ENCODE measurements around the gene RNF130. TPM values are rescaled to one million over a fixed set of nuclear protein-coding genes. Genes with fewer than 3 reads are reported as not detected.

The RNF130 gene
- total RNA-seq, 2 donors from 2014 or later = 83.9 to 151 TPM

- peaks cover 5 to 8% of the 10 kb centered on the region in 2 donors for H3K4me1 ChIP-seq (ENCODE audit: control insufficient read depth in 1 of 2, low read depth in 2 of 2)
- H3K27me3 ChIP-seq (replicated peaks; ENCODE audit: insufficient read depth) = no peaks in the 10 kb centered on the region
- no peak overlapping the region for H3K4me3 ChIP-seq
- DNase-seq (ENCODE audit: low spot score) = no peak
- no peak for ATAC-seq (ENCODE audit: insufficient number of reproducible peaks, low FRiP score, low read depth)
- TF ChIP-seq CTCF (IDR thresholded peaks at IDR 0.05) = no peak
- H3K9me3 ChIP-seq = no peaks in the 10 kb centered on the region
- H3K27ac ChIP-seq = no peak overlapping the region
- no peaks in the 10 kb centered on the region for H3K36me3 ChIP-seq
These were observed 158.6 kb downstream of the RNF130 start for GRCh38 chr5:179912951-179913350.

- ATAC-seq (ENCODE audit: insufficient number of reproducible peaks, low FRiP score, low read depth) = no peak
- no peaks in the 10 kb centered on the region for H3K9me3 ChIP-seq
- TF ChIP-seq CTCF (IDR thresholded peaks at IDR 0.05) = no peak
These were observed 159.2 kb downstream of the RNF130 start for GRCh38 chr5:179912386-179912785.

GRCh38 chr5:179909224-179909623 lies 162.3 kb downstream of the RNF130 start:
- TF ChIP-seq CTCF (IDR thresholded peaks at IDR 0.05) = no peak
- ATAC-seq (ENCODE audit: insufficient number of reproducible peaks, low FRiP score, low read depth) (no peak), DNase-seq (ENCODE audit: low spot score) (no peak)
- no peaks in the 10 kb centered on the region for H3K9me3 ChIP-seq
- H3K27me3 ChIP-seq (replicated peaks; ENCODE audit: insufficient read depth) = no peaks in the 10 kb centered on the region
- no peaks in the 10 kb centered on the region for H3K36me3 ChIP-seq
- H3K4me1 ChIP-seq (ENCODE audit: control insufficient read depth in 1 of 2, low read depth in 2 of 2) = peaks cover 10 to 24% of the 10 kb centered on the region in 2 donors
- no peak overlapping the region for H3K4me3 ChIP-seq
- H3K27ac ChIP-seq = no peak overlapping the region

More at GRCh38 chr5:179912386-179912785, 159.2 kb downstream of the RNF130 start:
- no peaks in the 10 kb centered on the region for H3K27me3 ChIP-seq (replicated peaks; ENCODE audit: insufficient read depth)
- no peaks in the 10 kb centered on the region for H3K36me3 ChIP-seq
- no peak overlapping the region for H3K4me3 ChIP-seq
- H3K27ac ChIP-seq = no peak overlapping the region
- H3K4me1 ChIP-seq (ENCODE audit: control insufficient read depth in 1 of 2, low read depth in 2 of 2) = peaks cover 5 to 8% of the 10 kb centered on the region in 2 donors
- no peak for DNase-seq (ENCODE audit: low spot score)

GRCh38 chr5:179908528-179908927 lies 163.0 kb downstream of the RNF130 start:
- ATAC-seq (ENCODE audit: insufficient number of reproducible peaks, low FRiP score, low read depth) (no peak), DNase-seq (ENCODE audit: low spot score) (no peak)
- Histone ChIP-seq H3K4me3 (peak overlapping the region; percentile 84), H3K9me3 (no peaks in the 10 kb centered on the region), H3K4me1 (ENCODE audit: control insufficient read depth in 1 of 2, low read depth in 2 of 2) (peaks cover 10 to 24% of the 10 kb centered on the region in 2 donors), H3K27me3 (replicated peaks; ENCODE audit: insufficient read depth) (no peaks in the 10 kb centered on the region), H3K36me3 (peaks cover 5% of the 10 kb centered on the region), H3K27ac (peak overlapping the region; percentile 47 to 58)
- no peak for TF ChIP-seq CTCF (IDR thresholded peaks at IDR 0.05)

- peak; percentile 71 for ATAC-seq (ENCODE audit: insufficient number of reproducible peaks, low FRiP score, low read depth)
- H3K36me3 ChIP-seq = peaks cover 10% of the 10 kb centered on the region
- peak within 1 kb of the TSS; percentile 56 to 58 for H3K27ac ChIP-seq
- no peaks in the 10 kb centered on the region for H3K27me3 ChIP-seq (replicated peaks; ENCODE audit: insufficient read depth)
- DNase-seq (ENCODE audit: low spot score) = no peak
- no peaks in the 10 kb centered on the region for H3K9me3 ChIP-seq
- TF ChIP-seq CTCF (IDR thresholded peaks at IDR 0.05) = peak; percentile 29
- H3K4me1 ChIP-seq (ENCODE audit: control insufficient read depth in 1 of 2, low read depth in 2 of 2) = peaks cover 10 to 24% of the 10 kb centered on the region in 2 donors
- H3K4me3 ChIP-seq = peak within 1 kb of the TSS; percentile 84
These were observed 163.8 kb downstream of the RNF130 start, which contains the start of gene TBC1D9B for GRCh38 chr5:179907556-179908324. Gene TBC1D9B, minus strand, starts transcription at chr5:179907897. Its CDS starts 76 bp downstream, at chr5:179907821.

All from thoracic aorta (tissue), 2 donors.